ENCODE data around the gene SLC25A10. TPM values are rescaled to one million over a fixed set of nuclear protein-coding genes. Genes with fewer than 3 reads are reported as not detected.

The SLC25A10 gene
- polyA plus RNA-seq, 3 donors = 1.8 to 2.3 (median 1.9) TPM

DNA sequence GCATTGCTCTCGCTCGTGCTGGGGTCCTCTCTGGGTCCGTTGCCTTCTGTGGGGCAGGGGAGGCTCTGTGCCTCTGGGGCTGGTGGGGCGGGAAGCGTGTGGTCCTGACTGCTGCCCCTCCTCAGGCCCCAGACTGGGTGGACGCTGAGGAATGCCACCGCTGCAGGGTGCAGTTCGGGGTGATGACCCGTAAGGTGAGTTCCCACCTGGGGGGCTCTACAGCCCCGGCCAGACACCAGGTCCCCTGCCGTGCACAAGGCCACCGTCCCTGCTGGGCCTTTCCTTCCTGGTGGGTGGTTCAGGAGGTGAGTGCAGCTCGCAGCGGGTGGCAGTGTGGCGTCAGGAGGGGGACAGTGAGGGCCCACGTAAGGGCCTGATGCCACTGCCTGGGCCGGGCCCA is 21.5 kb upstream of the SLC25A10 start:
- no peak for DNase-seq
- TF ChIP-seq, protein P1, sequence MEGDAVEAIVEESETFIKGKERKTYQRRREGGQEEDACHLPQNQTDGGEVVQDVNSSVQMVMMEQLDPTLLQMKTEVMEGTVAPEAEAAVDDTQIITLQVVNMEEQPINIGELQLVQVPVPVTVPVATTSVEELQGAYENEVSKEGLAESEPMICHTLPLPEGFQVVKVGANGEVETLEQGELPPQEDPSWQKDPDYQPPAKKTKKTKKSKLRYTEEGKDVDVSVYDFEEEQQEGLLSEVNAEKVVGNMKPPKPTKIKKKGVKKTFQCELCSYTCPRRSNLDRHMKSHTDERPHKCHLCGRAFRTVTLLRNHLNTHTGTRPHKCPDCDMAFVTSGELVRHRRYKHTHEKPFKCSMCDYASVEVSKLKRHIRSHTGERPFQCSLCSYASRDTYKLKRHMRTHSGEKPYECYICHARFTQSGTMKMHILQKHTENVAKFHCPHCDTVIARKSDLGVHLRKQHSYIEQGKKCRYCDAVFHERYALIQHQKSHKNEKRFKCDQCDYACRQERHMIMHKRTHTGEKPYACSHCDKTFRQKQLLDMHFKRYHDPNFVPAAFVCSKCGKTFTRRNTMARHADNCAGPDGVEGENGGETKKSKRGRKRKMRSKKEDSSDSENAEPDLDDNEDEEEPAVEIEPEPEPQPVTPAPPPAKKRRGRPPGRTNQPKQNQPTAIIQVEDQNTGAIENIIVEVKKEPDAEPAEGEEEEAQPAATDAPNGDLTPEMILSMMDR (IDR thresholded peaks at IDR 0.05) = no peak
- intact Hi-C loops (cut with micrococcal nuclease) = no loop called here
- no peaks in the 10 kb centered on the region for H3K27me3 Mint-ChIP-seq (ENCODE audit: low read depth in 3 of 3)
- H3K79me2 ChIP-seq (ENCODE audit: insufficient read depth, low read length) = peaks cover 55% of the 10 kb centered on the region
- no peak overlapping the region for H3K27ac Mint-ChIP-seq
- no peaks in the 10 kb centered on the region for H3K27me3 ChIP-seq (ENCODE audit: control insufficient read depth in 2 of 2, insufficient read depth in 2 of 2, low read length in 2 of 2)
- H3K9ac ChIP-seq (ENCODE audit: insufficient read depth, low read length, poor library complexity, severe bottlenecking) = no peak overlapping the region
- H2AFZ ChIP-seq (ENCODE audit: insufficient read depth, low read depth, low read length, poor library complexity, severe bottlenecking) = no peak overlapping the region
- H3K4me1 Mint-ChIP-seq = peaks cover 3% of the 10 kb centered on the region
- no peaks in the 10 kb centered on the region for H3K9me3 Mint-ChIP-seq
- peaks cover 98 to 100% of the 10 kb centered on the region in 2 donors for H3K36me3 ChIP-seq (replicated peaks in 1 of 2; ENCODE audit: control insufficient read depth in 1 of 2, insufficient read depth in 2 of 2, low read length in 2 of 2)
- H3K9me3 ChIP-seq (replicated peaks in 1 of 2; ENCODE audit: control insufficient read depth in 1 of 2, insufficient read depth in 1 of 2, low read length in 2 of 2) = no peaks in the 10 kb centered on the region
- H3K4me3 Mint-ChIP-seq = no peak overlapping the region
- H3K36me3 Mint-ChIP-seq = peaks cover 64 to 97% of the 10 kb centered on the region in 2 donors
- H3K4me2 ChIP-seq (replicated peaks; ENCODE audit: extremely low read depth, low read length, poor library complexity, severe bottlenecking) = no peak overlapping the region
- no peak overlapping the region for H3K27ac ChIP-seq (ENCODE audit: low read depth in 1 of 2, low read length in 2 of 2)
- H4K20me1 ChIP-seq (ENCODE audit: insufficient read depth, low read length) = peaks cover 100% of the 10 kb centered on the region
- no peak overlapping the region for H3K4me3 ChIP-seq (replicated peaks in 1 of 3; ENCODE audit: low read depth in 2 of 3, low read length in 3 of 3)
- H3K4me1 ChIP-seq (ENCODE audit: control insufficient read depth in 1 of 2, insufficient read depth in 2 of 2, low read length in 2 of 2) = peaks cover 0 to 1% of the 10 kb centered on the region in 2 donors
- WGBS (ENCODE audit: insufficient coverage) = 91% methylated on average over 17 of the region's 17 CpGs

DNA sequence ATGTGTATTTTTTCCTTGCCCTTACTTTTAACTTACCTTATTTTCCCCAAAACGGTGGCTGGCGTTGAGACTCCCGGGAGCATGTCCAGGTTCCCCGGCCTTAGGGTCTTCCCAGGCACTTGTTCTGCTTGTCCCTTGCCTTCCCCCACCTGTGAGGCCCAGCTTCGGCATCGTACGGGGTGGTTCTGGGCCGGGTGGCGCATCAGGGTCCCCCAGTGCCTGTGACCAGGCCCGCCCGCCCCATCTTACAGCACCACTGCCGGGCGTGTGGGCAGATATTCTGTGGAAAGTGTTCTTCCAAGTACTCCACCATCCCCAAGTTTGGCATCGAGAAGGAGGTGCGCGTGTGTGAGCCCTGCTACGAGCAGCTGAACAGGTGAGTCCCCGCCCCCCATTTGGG is 20.9 kb upstream of the SLC25A10 start:
- Histone ChIP-seq H3K4me3 (replicated peaks in 1 of 3; ENCODE audit: low read depth in 2 of 3, low read length in 3 of 3) (no peak overlapping the region), H3K9me3 (replicated peaks in 1 of 2; ENCODE audit: control insufficient read depth in 1 of 2, insufficient read depth in 1 of 2, low read length in 2 of 2) (no peaks in the 10 kb centered on the region), H3K27ac (ENCODE audit: low read depth in 1 of 2, low read length in 2 of 2) (no peak overlapping the region), H3K4me1 (ENCODE audit: control insufficient read depth in 1 of 2, insufficient read depth in 2 of 2, low read length in 2 of 2) (no peaks in the 10 kb centered on the region), H3K36me3 (replicated peaks in 1 of 2; ENCODE audit: control insufficient read depth in 1 of 2, insufficient read depth in 2 of 2, low read length in 2 of 2) (peaks cover 98 to 100% of the 10 kb centered on the region in 2 donors), H3K79me2 (ENCODE audit: insufficient read depth, low read length) (peaks cover 49% of the 10 kb centered on the region), H3K27me3 (ENCODE audit: control insufficient read depth in 2 of 2, insufficient read depth in 2 of 2, low read length in 2 of 2) (no peaks in the 10 kb centered on the region), H4K20me1 (ENCODE audit: insufficient read depth, low read length) (peaks cover 100% of the 10 kb centered on the region), H3K4me2 (replicated peaks; ENCODE audit: extremely low read depth, low read length, poor library complexity, severe bottlenecking) (no peak overlapping the region), H2AFZ (ENCODE audit: insufficient read depth, low read depth, low read length, poor library complexity, severe bottlenecking) (no peak overlapping the region), H3K9ac (ENCODE audit: insufficient read depth, low read length, poor library complexity, severe bottlenecking) (no peak overlapping the region)
- intact Hi-C loops (cut with micrococcal nuclease) = no loop called here
- WGBS (ENCODE audit: insufficient coverage) = 95% methylated on average over 12 of the region's 18 CpGs
- no peak for DNase-seq
- Mint-ChIP-seq H3K9me3 (no peaks in the 10 kb centered on the region), H3K36me3 (peaks cover 64 to 97% of the 10 kb centered on the region in 2 donors), H3K4me3 (peak overlapping the region in 1 of 2 donors; percentile 27), H3K27ac (peak overlapping the region in 1 of 7 donors; percentile 42), H3K27me3 (ENCODE audit: low read depth in 3 of 3) (no peaks in the 10 kb centered on the region), H3K4me1 (no peaks in the 10 kb centered on the region)
- TF ChIP-seq, protein P1 (IDR thresholded peaks at IDR 0.05) = no peak

All from CD14-positive monocyte (primary cell).